ENCODE measurements around the gene ACOT8.
"Not testable (repeated sequence)": the region's sequence is repeated elsewhere in the genome, so short reads cannot be mapped to it uniquely, and the experiment has no call there.

Gene ACOT8

DNA sequence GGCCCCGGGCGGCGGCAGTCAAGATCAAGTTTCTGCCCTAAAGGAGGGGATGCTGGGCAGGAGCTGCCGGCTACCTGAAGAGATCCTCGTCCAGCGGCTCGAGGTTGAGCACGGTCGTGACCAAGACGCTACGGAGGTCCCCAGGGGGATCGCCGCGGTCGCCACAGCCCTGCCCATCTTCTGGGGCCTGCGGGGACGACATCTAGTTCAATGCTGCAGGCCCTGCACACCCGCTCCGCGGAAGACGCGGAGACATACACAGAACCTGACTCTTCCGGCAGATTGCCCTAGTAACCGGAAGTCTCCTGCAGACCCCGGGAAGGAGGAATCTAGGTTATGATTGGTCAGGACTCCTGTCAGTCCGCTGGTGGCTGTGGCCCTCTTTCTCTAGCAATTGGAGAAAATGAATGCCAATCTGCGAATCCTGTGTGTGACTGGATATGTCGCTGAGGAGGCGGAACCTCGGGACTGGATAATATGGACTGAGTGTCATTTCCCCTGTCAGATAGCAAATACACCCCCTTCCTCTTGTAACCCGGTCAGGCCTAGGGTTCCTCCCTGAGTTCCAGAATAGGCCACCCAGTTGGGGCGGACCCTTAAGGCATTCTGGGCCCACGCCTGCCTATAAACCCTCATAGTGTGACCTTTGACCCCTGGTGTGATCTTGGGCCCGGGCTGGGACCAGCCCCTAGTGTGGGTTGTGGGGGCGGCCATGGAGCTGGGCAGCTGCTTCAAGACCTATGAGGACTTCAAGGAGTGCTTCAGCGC lies at the start of gene ACOT8, which contains the start of gene ZSWIM3:
TSS of gene ACOT8 (minus strand) at position 279 of the 768 bp plus-strand sequence. CDS start at position 202, 77 bp downstream.
TSS of gene ZSWIM3 (plus strand) at position 501 of the 768 bp plus-strand sequence. CDS start at position 713, 212 bp downstream.
- DNase-seq: peak; percentile 99

DNA sequence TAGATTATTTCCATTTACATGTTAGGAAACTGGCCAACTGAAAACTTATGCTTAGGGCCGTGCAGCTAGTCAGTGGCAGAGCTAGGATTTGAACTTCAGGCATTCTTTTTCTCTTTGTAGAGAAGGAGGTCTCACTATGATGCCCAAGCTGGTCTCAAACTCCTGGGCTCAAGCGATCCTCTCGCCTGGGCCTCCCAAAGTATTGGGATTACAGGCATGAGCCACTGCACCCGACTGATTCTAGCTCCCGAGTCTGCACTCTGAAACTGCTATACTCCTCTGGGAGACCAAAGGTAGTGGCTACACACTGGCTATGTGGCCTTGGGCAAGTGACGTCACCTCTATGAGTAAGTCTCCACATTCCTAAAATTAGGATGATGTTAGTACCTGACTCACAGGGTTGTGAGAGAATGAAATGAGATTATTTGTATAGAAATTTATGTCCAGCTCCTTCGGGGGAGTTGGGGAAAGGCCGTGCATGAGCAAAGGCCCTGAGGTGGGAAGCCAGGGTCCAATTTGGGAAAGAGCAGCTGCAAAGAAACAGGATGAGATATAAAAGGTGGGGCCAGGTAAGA lies 48.4 kb upstream of the ACOT8 start:
- no peak for DNase-seq

DNA sequence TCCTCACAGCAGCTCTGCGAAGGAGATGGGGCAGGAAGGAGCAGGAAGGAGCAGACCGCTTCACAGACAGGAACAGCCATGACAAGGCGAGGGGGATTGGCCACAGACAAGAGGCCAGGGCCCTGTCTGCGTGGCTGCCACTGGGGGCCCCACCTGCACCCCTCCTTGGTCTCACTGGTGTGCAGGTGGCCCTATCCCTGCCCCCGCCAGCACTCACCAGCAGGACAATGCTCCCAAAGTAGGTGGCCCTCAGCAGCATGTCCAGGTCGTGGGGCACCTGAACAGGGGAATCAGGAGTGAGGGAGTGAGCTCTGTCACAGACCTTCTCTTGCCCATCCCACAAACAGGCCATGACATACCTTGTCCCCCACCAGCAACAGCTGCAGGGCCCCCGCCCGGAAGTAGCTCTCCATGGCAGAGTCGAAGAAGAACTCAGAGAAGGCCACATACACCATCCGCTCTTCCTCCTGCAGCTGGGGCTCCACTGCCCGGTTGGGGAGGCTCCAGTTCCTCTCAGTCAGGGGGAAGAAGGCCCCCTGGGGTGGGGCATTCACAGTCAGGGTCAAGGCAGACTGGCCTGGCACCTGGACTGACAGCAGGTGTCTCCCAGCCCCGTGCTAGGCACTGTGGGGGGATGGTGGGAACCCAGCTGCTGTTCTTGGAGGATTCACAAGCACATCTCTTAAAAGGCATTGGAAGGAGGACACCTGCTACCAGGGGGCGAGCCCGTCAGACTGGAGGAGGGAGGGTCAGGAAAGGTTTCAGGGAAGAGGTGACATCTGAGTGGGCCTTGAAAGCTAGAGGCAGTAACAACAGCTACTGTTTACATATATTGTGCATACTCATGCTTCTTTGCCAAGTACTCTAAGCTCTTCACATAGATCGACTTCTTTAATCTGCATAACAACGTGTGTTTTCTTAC lies 47.7 kb upstream of the ACOT8 start:
- DNase-seq: no peak

DNA sequence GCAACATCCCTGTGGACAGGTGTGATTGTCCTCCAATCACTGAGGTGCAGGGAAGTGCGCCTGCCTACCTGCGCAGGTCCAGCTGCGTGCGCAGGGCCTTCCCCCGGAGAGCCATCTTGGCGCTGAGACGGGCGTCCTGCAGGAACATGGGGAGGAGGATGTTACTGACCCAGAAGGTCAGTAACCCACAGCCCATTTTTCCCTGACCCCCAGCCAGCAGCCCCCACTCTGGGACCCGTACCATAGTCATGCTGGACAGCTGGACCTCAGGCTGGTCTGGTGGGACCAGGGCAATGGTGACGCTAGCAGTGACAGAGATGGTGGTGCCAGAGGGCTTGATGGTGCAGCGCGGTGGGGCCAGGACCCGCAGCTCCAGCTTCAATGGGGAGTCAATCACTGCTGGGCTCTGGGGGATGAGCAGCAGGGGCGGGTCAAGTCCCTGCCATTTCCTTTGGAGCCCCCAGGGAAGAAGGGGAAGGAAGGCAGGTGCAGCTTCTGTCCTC lies 45.1 kb upstream of the ACOT8 start:
- DNase-seq: no peak

DNA sequence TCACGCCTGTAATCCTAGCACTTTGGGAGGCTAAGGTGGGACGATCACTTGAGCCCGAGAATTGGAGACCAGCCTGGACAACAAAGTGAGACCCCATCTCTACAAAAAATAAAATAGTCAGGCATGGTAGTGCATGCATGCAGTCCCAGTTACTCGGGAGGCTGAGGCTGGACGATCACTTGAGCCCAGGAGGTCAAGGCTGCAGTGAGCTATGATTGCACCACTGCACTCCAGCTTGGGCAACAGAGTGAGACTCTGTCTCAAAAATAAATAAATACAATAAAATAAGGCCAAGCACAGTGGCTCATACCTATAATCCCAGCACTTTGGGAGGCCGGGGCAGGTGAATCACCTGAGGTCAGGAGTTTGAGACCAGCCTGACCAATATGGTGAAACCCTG lies 44.1 kb upstream of the ACOT8 start:
- DNase-seq: not testable (repeated sequence)

DNA sequence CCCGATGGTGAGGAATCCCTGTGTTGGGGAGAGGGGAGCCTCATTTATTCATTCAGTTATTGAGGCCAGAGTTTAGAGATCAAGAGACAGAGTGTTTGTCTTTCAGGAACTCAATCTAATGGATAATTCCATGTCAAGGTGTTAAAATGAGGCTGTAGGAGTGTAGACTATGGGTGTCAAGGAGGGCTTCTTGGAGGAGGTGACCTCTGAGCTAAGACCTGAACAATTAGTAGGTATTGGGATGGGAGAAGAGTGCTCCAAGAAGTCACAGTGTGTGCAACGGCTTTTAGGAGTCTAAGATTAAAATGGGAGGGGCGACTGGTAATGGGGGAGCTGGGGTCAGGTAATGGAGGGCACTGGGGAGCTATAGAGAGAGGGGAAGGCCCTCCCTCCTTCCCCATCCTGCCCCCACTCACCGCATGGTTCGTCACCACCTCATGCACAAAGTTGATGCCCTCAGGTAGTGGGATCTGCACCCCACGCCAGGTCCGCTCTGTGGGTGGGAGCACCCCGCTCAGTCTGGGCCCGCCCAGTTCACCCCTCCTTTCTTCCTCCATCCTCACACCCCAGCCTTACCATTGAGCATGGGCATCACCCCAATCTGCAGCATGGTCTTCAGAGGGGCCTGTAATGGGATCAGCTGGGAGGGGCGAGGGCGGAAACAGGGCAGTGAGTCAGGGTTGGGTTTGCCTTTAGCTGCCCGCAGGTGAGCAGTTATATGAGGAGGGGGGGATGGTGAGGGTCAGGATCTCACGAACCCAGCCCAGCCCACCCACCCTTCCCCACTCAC lies 42.0 kb upstream of the ACOT8 start:
- no peak for DNase-seq

DNA sequence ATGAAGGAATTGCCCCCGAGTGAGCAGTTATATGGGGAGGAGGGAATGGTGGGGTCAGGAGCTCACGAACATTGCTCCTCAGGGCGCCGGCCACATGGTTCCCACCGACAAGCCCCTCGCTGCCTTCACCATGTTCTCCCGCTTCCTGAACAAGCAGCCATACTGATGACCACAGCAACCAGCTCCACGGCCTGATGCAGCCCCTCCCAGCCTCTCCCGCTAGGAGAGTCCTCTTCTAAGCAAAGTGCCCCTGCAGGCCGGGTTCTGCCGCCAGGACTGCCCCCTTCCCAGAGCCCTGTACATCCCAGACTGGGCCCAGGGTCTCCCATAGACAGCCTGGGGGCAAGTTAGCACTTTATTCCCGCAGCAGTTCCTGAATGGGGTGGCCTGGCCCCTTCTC lies 41.1 kb upstream of the ACOT8 start:
- DNase-seq: no peak

DNA sequence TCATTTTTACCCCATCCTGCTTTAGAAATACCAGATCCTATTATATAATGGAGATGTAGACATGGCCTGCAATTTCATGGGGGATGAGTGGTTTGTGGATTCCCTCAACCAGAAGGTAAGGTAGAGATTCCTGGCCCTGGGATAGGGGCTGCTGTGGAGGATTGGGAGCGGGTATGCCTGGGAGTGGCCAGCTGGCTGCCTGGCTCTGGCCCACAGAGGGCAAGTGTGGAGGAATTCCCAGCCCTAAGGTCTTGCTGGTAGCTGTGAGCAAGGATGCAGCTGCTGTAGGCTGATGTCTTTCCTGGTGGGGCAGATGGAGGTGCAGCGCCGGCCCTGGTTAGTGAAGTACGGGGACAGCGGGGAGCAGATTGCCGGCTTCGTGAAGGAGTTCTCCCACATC lies 40.5 kb upstream of the ACOT8 start:
- no peak for DNase-seq

DNA sequence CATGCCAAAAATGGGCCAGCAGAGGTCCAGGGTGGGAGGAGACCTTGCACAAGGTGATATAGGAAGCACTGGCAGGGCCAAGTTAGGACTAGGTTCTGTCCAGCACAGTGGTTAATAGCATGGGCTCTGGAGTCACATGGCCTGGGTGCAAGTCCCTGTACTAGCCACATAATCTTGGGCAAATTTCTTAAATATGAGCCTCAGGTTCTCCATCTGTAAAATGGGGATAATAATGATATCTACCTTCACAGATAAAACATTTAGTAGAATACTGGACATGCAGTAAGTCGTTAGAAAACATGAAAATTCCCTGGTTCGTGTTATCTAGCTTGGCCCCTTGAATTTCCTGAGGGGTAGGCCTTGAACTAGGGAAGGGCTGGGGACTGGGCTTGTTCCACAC lies 40.1 kb upstream of the ACOT8 start:
- no peak for DNase-seq

DNA sequence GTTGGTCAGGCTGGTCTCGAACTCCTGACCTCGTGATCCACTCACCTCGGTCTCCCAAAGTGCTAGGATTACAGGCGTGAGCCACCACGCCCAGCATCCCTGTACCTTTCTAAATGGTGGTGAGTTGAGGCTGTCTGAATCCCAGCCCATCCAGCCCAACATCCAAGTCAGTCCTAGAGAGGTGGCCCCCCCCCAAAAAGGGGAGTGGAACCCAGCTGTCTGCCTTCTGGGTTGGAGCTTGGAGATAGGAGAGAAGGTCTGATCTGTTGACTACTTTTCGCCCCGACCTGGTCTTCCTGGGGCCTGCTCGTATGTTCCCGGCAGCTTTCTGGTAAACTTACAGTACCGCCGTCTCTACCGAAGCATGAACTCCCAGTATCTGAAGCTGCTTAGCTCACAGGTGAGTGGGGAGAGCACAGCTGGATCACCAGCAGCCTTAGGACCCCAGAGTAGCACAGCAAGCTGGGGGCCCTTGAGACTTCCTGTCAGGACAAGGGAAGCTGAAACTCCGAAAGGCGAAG lies 39.5 kb upstream of the ACOT8 start:
- DNase-seq: no peak

DNA sequence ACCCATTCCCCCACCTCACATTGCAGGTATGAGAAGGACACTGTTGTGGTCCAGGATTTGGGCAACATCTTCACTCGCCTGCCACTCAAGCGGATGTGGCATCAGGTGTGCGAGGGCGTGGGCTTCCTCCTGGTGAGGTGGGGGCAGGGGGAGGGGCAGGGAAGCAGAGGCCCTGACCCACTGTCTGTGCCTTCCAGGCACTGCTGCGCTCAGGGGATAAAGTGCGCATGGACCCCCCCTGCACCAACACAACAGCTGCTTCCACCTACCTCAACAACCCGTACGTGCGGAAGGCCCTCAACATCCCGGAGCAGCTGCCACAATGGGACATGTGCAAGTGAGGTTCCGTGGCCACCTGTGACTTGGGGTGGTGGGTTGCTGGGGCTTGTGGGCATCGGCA lies 37.6 kb upstream of the ACOT8 start:
- DNase-seq: no peak

DNA sequence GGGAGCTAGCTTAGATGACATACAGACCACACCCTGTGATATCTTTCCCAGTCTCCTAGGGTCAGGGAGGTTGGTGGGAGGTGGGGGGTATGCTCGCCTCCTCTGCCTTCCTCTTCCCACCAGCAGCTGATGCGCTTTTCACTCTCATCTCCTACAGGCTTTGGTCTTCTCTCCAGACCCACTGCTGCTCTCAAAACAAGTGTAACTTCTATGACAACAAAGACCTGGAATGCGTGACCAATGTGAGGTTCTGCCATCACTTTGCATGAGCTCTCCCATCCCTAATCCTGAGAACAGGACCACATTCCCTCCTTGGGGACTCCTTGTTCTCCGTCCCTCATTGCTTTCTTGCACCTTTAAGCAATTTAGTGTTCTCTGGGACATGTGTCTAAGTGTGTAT lies 36.6 kb upstream of the ACOT8 start:
- no peak for DNase-seq

DNA sequence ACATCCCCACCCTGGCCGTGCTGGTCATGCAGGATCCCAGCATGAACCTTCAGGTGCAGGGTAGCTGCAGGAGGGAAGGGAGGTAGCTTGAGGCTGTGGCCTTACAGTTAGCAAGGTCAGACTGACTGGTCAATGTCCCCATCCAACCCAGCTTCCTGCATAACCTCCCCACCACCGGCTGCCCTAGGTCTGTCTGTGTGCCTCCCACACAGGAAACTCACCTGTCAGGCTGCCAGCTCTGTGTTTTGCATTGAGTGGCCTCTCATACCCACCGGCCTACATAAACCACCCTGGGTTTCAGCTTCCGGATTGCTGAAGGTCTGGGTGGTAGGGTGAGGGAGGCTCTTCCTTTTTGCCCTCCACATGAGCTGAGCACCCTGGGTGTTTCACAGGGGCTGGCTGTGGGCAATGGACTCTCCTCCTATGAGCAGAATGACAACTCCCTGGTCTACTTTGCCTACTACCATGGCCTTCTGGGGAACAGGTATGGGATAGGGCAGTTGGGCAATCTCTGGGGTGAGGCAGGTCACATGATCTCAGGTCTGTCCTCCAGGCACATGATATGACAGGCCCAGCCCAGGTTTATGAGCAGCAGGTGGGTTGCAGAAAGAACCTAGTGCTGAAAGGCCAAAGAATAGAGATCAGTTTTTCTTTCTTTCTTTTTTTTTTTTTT lies 35.8 kb upstream of the ACOT8 start:
- DNase-seq: no peak

DNA sequence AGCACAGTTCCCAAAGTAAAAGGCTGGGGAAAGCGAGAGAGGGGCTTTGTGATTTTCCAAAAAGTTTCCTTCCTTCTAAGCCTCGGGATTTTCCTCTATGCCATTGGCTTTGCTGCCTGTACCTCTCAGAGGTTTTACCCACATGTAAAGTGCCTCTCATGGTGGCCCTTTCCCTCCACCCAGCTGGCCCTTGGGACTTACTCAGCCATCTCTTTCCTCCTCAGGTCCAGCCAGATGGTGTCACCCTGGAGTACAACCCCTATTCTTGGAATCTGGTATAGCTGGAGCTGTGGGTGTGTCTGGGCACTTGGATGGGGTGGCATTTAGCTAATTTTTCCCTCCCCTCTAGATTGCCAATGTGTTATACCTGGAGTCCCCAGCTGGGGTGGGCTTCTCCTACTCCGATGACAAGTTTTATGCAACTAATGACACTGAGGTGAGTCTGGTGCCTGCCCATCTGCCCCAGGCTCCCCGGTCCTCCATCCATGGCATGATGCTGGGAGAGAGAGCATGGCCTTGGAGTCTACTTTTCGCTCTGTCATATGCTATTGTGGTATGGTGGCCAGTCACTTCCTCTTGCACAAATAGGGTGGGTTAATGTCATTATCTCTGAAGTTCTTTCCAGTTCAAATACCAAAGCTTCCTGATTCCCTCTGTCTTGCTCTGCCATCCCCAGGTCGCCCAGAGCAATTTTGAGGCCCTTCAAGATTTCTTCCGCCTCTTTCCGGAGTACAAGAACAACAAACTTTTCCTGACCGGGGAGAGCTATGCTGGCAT lies 35.0 kb upstream of the ACOT8 start:
- peak; percentile 48 for DNase-seq

DNA sequence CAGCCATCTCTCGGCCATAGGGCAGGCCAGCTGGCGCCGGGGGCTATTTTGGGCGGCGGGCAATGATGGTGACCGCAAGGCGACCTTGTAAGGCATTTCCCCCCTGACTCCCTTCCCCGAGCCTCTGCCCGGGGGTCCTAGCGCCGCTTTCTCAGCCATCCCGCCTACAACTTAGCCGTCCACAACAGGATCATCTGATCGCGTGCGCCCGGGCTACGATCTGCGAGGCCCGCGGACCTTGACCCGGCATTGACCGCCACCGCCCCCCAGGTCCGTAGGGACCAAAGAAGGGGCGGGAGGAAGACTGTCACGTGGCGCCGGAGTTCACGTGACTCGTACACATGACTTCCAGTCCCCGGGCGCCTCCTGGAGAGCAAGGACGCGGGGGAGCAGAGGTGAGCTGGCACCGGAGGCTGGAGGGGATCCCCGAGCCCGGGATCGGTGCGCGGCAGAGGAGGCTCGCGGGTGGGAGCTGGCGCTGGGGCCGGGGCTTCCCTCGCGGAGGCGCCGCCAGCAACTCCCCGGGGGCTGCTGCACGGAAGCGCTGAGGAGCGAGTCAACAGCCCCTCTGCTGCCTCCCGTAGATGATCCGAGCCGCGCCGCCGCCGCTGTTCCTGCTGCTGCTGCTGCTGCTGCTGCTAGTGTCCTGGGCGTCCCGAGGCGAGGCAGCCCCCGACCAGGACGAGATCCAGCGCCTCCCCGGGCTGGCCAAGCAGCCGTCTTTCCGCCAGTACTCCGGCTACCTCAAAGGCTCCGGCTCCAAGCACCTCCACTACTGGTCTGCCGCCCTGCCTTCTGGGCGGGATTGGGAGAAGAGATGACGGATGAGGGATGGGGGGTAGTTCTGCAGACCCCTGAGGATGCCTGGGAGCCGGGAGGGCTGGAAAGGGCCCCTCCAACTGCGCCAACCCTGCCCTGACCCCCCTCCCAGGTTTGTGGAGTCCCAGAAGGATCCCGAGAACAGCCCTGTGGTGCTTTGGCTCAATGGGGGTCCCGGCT lies 34.1 kb upstream of the ACOT8 start, which contains the start of the genes CTSA and NEURL2:
TSS of gene CTSA (plus strand) at position 351 of the 999 bp plus-strand sequence. CDS start at position 585, 234 bp downstream.
TSS of gene NEURL2 (minus strand) at position 224 of the 999 bp plus-strand sequence. CDS start at position 7, 217 bp downstream.
- DNase-seq: peak; percentile 92

DNA sequence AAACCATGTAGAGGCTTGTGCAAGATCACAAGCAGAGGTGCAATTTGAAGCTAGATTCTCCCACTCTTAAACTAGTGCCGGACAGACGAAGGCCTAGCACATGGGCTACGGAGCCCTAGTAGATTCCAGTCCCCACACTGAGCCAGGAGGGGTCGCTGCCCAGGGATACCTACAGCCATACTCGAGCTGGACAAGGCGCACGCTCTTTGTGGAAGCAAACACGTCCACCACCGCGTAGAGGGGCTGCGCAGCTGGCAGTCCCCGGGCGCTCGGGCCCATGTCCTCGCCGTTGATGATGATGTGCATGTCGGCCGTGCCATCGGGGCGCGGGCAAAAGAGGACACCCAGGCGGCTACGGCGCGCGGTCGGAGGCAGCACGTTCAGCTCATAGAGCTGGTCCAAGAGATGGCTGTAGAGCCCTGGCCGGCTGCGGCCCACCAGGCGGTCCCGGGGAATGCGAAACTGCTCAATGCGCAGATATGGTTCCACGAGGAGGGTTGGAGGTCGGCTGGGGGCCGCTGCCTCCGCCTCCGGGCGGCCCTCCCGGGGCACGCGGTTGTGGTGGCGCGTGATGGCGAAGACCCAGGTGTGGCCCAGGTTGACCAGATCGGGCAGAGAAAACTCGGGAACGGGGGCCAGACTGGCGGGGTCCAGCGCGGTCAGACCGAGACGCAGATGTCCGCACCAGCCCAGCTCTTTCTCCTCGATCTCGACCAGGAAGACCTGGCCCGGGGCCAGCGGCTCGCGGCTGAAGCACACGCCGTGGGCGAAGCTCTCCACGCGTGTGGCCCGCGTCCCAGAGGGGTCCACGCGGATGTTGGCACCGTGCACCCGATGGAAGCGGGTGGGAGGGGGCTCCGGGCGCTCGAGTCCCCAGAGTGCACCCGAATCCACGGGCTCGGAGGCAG lies 33.1 kb upstream of the ACOT8 start:
- no peak for DNase-seq

DNA sequence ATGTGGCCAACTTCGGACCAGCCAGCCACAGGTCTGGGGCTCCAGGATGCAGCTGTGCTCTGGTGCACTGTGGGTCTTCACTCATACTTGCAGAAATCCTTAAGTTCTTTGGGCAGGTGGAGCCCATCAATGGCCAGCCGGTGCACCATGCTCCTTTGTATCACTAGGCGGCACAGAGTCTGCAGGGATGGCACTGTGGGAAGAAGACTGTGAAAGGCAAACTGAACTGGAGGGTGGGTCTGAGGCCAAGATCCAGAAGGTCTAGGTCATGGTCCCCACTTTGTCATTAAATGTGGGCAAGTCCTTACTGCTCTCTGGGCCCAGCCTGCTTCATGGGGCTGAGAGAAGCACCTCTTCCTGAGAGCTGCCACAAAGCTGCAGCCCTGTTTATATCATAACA lies 31.5 kb upstream of the ACOT8 start:
- no peak for DNase-seq

DNA sequence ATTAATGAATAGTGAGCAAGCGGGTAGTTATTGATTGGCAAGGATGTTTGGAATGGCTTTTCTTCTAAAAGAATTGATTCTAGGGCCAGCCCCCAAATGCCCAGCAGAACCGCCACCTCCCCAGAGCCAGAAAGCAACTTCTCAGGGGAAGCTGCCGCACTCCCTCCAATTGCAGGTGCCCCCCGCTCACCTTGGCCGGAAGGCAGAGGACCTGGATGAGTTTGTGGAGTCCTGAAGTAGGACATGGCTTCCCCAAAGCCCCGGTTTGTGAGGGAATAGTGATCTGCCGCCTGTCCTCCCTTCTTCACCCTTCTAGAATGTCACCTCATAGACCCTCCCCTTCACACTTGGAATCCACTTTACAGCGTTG lies 30.1 kb upstream of the ACOT8 start, which contains the start of gene SPATA25:
TSS of gene SPATA25 (minus strand) at position 277 of the 370 bp plus-strand sequence. CDS start at position 245, 32 bp downstream.
- DNase-seq: no peak

Data from OCI-M1 (cell line).